SKM-1 (cell line): ENCODE measurements around the gene AP3S1.
"Not testable (repeated sequence)": the region's sequence is repeated elsewhere in the genome, so short reads cannot be mapped to it uniquely, and the experiment has no call there.

Experiments
- DNase-seq: peaks from one replicate; lab custom pipeline; 2025; ENCODE audit not compliant: unreplicated experiment; lab: John Stamatoyannopoulos, UW

The AP3S1 gene

GRCh38 chr5:115824983-115825382 lies 16.8 kb upstream of the AP3S1 start:
- DNase-seq = not testable (repeated sequence)

GRCh38 chr5:115825948-115826347 lies 15.8 kb upstream of the AP3S1 start:
- DNase-seq = no peak

GRCh38 chr5:115829913-115830312 lies 11.8 kb upstream of the AP3S1 start:
- DNase-seq = no peak

GRCh38 chr5:115831163-115831768 lies 10.5 kb upstream of the AP3S1 start:
- peak; percentile 36 for DNase-seq

GRCh38 chr5:115835481-115835880 lies 6.3 kb upstream of the AP3S1 start:
- DNase-seq = no peak

GRCh38 chr5:115838885-115839518 lies 2.7 kb upstream of the AP3S1 start:
- peak; percentile 76 for DNase-seq

GRCh38 chr5:115840873-115841272 lies 862 bp upstream of the AP3S1 start:
- no peak for DNase-seq

- peak; percentile 27 for DNase-seq
Measured at GRCh38 chr5:115842089-115842935, 577 bp downstream of the AP3S1 start.

- DNase-seq = no peak
Measured at GRCh38 chr5:115842952-115843351, 1.2 kb downstream of the AP3S1 start.

GRCh38 chr5:115843444-115844130 lies 1.9 kb downstream of the AP3S1 start:
- DNase-seq = no peak

- DNase-seq = no peak
Measured at GRCh38 chr5:115844321-115844817, 2.6 kb downstream of the AP3S1 start.

GRCh38 chr5:115847290-115847689 lies 5.6 kb downstream of the AP3S1 start:
- DNase-seq = no peak

- DNase-seq = no peak
Measured at GRCh38 chr5:115849258-115849798, 7.6 kb downstream of the AP3S1 start.

- no peak for DNase-seq
Measured at GRCh38 chr5:115850744-115851416, 9.1 kb downstream of the AP3S1 start.

GRCh38 chr5:115854139-115854538 lies 12.4 kb downstream of the AP3S1 start:
- no peak for DNase-seq

GRCh38 chr5:115855959-115856358 lies 14.2 kb downstream of the AP3S1 start:
- DNase-seq = peak; percentile 54

- DNase-seq = no peak
Measured at GRCh38 chr5:115857057-115857479, 15.3 kb downstream of the AP3S1 start.

- DNase-seq = no peak
Measured at GRCh38 chr5:115857626-115858349, 16.1 kb downstream of the AP3S1 start.

- DNase-seq = no peak
Measured at GRCh38 chr5:115858396-115858795, 16.7 kb downstream of the AP3S1 start.

- no peak for DNase-seq
Measured at GRCh38 chr5:115859378-115859777, 17.6 kb downstream of the AP3S1 start.
